Mucosa of rectum (tissue), 2 donors: Measurements from ENCODE around the gene POLR1A.

Experiments
- H3K27ac ChIP-seq, 2 donors: one replicate each; pipeline ENCODE4 v1.7.0; 2013; ENCODE audit warnings: inconsistent platforms in 2 of 2, low read depth in 2 of 2, low read length in 2 of 2
- H3K27me3 ChIP-seq, 2 donors: one replicate each; pipeline ENCODE4 v1.7.0; 2013; ENCODE audit warnings: low read length in 2 of 2; ENCODE audit not compliant: control insufficient read depth in 2 of 2, insufficient read depth in 2 of 2
- H3K36me3 ChIP-seq, 2 donors: one replicate each; pipeline ENCODE4 v1.7.0; 2013; ENCODE audit warnings: low read length in 2 of 2; ENCODE audit not compliant: control insufficient read depth in 2 of 2, insufficient read depth in 2 of 2
- H3K4me1 ChIP-seq, 2 donors: one replicate each; pipeline ENCODE4 v1.7.0; 2013; ENCODE audit warnings: low read length in 2 of 2, mild to moderate bottlenecking in 1 of 2; ENCODE audit not compliant: control insufficient read depth in 2 of 2, insufficient read depth in 2 of 2
- H3K4me3 ChIP-seq, 2 donors: one replicate each; pipeline ENCODE4 v1.7.0; 2013; ENCODE audit warnings: low read length in 2 of 2
- H3K9ac ChIP-seq, 2 donors: one replicate each; pipeline ENCODE4 v1.7.0; 2013; ENCODE audit warnings: low read length in 2 of 2, low read depth in 1 of 2, mild to moderate bottlenecking in 1 of 2
- H3K9me3 ChIP-seq, 2 donors: one replicate each; pipeline ENCODE4 v1.7.0; 2013; ENCODE audit warnings: low read length in 2 of 2; ENCODE audit not compliant: control insufficient read depth in 2 of 2
- donor health status: healthy.
- donor health status: Normal muscosa, but diverticular disease.

The POLR1A gene

DNA sequence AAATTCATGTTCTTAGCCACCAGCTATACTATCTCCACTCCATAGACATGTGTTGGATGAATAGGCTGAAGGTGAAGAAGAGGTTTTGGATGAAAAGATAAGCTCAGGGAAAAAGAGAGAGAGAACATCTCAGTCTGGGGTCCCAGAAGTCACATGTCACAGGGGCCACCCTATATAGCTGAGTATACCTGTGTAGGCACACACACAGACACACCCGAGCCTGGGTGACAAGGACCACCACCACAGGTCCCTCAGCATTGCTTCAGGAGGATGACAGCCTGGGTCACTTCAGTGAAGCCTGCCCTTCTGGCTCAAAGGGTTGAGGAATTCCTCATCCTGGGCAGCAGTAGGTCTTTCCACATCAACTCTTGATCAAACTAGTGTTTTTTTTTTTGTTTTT, 56.2 kb downstream of the POLR1A start:
- H3K27ac ChIP-seq: no peak overlapping the region
- H3K4me1 ChIP-seq: no peaks in the 10 kb centered on the region
- H3K36me3 ChIP-seq: peaks cover 52 to 57% of the 10 kb centered on the region in 2 donors
- no peak overlapping the region for H3K9ac ChIP-seq
- no peaks in the 10 kb centered on the region for H3K9me3 ChIP-seq
- H3K27me3 ChIP-seq: no peaks in the 10 kb centered on the region
- no peak overlapping the region for H3K4me3 ChIP-seq

DNA sequence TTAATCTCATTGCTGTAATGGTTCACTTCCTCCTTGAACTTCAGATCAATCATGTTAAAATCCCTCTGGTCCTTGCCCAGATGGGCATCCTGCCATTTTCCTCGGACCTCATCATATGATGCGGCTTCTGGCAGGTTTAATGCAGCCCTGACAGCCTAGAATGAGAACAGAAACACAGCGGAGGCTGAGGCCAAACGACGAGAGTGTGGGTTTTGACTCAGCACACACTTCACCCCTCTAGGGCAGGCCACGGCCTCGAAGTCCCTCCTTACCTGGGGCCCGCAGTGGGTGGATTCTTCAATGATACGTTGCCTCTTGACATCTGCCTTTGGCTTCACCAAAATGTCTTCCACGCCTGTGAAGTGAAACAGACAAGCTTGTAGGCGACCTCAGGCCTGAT, 56.8 kb downstream of the POLR1A start:
- H3K9ac ChIP-seq: no peak overlapping the region
- no peak overlapping the region for H3K27ac ChIP-seq
- H3K36me3 ChIP-seq: peaks cover 54 to 63% of the 10 kb centered on the region in 2 donors
- H3K4me1 ChIP-seq: no peaks in the 10 kb centered on the region
- H3K4me3 ChIP-seq: no peak overlapping the region
- H3K9me3 ChIP-seq: no peaks in the 10 kb centered on the region
- H3K27me3 ChIP-seq: no peaks in the 10 kb centered on the region

DNA sequence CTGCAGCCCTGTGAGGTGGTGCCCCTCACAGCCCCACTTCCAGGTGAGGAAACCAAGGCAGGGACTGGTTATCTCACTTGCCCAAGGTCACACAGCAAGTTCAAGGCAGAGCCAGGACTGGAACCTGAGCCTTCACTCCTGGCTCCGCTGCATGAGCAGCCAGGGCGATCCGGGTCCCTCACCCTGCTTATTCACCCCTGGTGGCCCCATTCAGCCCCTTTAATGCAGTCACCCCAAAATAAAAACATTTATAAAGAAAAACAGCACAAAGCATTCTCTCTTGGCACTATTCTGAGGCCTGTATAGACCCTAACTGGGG, 57.3 kb downstream of the POLR1A start:
- H3K27ac ChIP-seq: no peak overlapping the region

DNA sequence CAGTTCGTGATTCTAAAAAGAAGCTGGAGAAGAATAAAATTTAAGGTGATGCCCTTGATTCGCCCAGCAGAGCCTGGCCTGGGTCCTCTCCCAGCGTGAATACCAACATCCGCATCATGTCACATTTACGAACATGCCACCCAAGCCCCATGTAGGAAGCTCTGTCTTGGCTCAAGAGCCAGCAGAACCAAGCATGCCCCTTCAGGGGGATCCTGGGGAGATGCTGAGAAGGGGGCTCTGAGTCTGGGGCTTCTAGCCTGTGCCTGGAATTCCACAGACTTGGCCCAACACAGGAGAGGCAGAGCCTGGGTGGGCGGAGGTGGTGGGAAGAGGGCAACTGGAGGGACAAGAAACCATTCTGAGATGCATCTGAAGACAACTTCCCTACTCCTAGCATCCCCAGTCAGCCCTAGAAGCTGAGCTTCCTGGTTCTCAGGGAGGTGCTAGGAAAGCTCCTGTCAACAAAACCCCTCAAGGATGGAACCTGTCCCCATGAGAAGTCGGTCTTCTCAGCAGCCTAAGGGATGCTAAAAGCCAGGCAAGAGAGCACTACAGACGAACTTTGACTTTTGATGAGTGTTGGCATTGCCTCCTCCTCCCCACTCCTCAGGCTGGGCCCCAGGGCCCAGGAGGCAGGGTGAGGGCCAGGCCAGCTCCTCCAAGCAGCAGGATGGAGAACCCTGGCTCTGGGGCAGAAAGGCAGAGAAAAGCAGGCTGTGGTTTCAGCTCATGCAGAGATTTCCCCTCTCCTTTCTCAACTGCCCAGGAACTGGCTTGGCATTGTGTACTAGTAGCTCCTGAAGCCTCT, 57.9 kb downstream of the POLR1A start:
- Histone ChIP-seq H3K4me1 (no peaks in the 10 kb centered on the region), H3K27me3 (no peaks in the 10 kb centered on the region), H3K36me3 (peaks cover 52 to 69% of the 10 kb centered on the region in 2 donors), H3K4me3 (no peak overlapping the region), H3K27ac (no peak overlapping the region), H3K9ac (no peak overlapping the region), H3K9me3 (no peaks in the 10 kb centered on the region)

More for the DNA sequence above, 57.3 kb downstream of the POLR1A start:
- Histone ChIP-seq H3K9me3 (no peaks in the 10 kb centered on the region), H3K36me3 (peaks cover 52 to 65% of the 10 kb centered on the region in 2 donors), H3K4me3 (no peak overlapping the region), H3K9ac (no peak overlapping the region), H3K27me3 (no peaks in the 10 kb centered on the region), H3K4me1 (no peaks in the 10 kb centered on the region)

DNA sequence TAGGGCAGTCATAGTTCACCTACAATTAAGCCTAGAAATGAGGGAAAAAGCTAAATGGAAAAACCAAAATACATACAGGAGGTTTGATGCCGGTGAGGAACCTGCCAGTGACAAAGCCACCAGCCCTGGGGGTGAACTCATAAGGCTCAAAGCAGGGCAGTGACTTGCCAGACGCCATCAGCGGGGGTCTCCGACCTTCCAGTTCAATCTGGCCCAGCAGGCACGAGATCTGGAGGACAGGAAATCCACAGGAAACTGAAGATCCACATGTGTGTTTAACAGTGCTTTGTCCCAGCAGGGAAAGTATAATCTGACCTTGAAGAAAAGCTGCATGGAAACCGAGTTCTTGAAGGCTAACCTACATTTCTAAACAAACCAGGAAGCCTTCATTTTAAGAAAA, 60.1 kb downstream of the POLR1A start:
- no peak overlapping the region for H3K4me3 ChIP-seq
- no peaks in the 10 kb centered on the region for H3K4me1 ChIP-seq
- H3K36me3 ChIP-seq: peaks cover 56 to 76% of the 10 kb centered on the region in 2 donors
- H3K27me3 ChIP-seq: no peaks in the 10 kb centered on the region
- H3K27ac ChIP-seq: no peak overlapping the region
- no peak overlapping the region for H3K9ac ChIP-seq
- no peaks in the 10 kb centered on the region for H3K9me3 ChIP-seq

DNA sequence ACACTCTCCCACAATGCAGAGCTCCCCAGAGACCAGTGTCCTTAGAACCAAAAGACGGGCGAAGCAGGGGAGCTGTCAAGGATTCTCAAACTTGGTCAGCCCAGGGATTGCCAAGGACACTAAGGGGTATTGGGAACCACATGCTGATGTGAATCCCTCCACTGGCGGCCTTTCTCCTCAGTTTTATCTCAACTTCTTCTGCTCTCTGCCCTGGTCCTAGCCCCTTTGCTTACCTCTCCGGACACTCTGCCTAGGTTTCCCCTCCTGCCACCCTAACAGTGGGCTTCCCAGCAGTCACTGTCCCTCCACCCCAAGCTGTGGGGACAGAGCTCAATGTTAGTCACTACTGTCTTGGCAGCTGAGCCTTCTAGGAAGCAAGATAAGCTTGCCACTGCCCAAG, 61.1 kb downstream of the POLR1A start:
- Histone ChIP-seq H3K4me1 (no peaks in the 10 kb centered on the region), H3K27me3 (no peaks in the 10 kb centered on the region), H3K27ac (no peak overlapping the region), H3K36me3 (peaks cover 55 to 82% of the 10 kb centered on the region in 2 donors), H3K4me3 (no peak overlapping the region), H3K9me3 (no peaks in the 10 kb centered on the region), H3K9ac (no peak overlapping the region)

DNA sequence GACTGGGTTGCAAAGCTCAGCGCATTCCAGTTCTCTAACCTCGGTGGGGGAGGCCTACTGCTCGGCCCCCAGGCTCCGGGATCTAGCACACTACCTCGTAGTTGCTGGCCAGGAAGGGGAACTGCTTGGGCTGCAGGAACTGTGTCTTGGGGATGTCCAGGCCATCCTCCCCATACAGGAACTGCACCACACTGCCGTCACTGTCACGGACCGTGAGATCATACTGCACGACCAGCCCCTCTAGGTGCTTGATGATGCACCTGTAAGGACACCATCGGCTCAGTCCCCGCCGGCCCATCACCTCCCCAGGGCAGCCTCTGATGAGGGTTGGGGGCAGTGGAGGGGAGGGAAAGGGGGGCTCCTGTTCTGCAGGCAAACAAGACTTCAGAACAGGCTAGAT, 61.6 kb downstream of the POLR1A start:
- no peak overlapping the region for H3K27ac ChIP-seq
- H3K9me3 ChIP-seq: no peaks in the 10 kb centered on the region
- H3K9ac ChIP-seq: no peak overlapping the region
- no peaks in the 10 kb centered on the region for H3K27me3 ChIP-seq
- no peaks in the 10 kb centered on the region for H3K4me1 ChIP-seq
- H3K4me3 ChIP-seq: no peak overlapping the region
- H3K36me3 ChIP-seq: peaks cover 51 to 81% of the 10 kb centered on the region in 2 donors

DNA sequence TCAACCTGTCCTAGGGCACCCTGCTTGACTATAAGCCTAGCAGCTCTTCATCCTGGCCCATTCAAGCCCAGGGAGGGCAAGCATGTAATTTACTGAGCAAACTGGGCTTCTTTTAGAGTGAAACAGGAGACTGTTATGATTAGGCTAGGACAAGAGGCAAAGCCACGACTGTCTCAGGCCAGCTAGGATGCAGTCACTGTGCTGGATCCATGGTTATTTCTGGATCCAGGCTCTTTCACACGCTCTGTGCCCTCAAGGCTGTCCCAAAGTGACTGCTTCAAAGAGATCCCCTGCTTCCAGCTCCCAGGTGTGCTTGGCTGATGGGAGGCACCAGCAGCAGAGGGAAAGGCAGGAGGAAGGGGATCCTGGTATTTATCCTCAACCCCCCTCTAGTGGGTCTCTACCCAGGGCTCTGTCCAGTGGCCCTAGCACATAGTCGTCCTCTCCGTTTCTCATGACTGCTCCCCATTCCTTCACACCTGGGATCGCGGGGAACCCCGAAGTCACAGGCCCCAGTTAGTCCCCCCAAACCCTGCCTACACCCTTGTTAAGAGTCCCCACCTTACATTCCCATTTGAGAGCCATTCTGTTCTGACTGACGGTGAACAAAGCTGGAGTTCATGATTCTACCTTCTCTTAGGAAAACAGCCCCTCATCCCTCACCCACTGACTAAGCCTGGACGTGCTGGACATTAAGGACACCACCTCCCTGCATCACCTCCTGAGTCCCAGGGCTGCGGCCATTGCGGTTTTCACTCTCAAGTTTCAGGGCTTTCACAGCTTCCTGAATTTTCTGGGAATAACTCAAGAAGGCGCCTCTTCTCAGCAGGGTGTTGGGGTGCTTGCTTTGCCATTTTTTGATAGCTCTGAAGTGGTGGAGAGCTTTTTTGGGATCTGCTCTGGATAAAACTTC, 63.2 kb downstream of the POLR1A start:
- H3K27me3 ChIP-seq: no peaks in the 10 kb centered on the region
- H3K36me3 ChIP-seq: peaks cover 57 to 80% of the 10 kb centered on the region in 2 donors
- no peak overlapping the region for H3K27ac ChIP-seq
- peaks cover 6 to 9% of the 10 kb centered on the region in 2 donors for H3K4me1 ChIP-seq
- no peaks in the 10 kb centered on the region for H3K9me3 ChIP-seq
- no peak overlapping the region for H3K4me3 ChIP-seq
- H3K9ac ChIP-seq: no peak overlapping the region

DNA sequence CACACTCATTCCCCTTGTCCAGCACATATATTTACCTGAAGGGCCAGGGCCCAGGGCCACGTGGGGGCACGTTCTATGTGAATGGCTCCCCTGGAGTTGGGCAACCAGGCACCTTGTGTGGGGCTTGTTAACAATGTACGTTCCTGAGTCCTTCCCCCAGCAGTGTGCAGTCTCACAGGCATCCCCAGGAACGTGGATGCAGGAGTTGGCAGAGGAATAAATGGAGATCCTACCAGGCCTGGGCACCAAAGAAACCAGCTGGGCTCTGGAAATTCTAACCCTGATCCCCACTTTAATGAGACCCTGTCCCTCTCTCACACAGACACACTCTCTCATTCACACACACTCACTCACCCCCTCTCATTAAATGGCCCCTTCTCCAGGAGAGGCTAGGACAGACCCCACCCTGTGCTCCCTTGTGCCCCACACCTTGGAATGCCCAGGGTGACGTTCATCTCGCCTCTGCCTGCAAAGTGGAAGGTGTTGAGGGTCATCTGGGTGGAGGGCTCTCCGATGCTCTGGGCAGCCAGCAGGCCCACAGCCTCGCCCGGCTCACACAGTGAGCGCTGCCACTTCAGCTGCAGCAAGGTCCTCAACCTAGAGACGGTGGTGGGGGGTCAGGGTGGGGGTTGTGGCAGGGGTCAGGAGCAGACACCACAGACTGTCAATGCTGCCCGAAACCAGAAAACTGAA, 65.6 kb downstream of the POLR1A start:
- peaks cover 51 to 69% of the 10 kb centered on the region in 2 donors for H3K36me3 ChIP-seq
- H3K9ac ChIP-seq: no peak overlapping the region
- no peak overlapping the region for H3K4me3 ChIP-seq
- no peaks in the 10 kb centered on the region for H3K9me3 ChIP-seq
- H3K4me1 ChIP-seq: peaks cover 29 to 31% of the 10 kb centered on the region in 2 donors
- peak overlapping the region in 1 of 2 donors; percentile 23 for H3K27ac ChIP-seq
- H3K27me3 ChIP-seq: no peaks in the 10 kb centered on the region
